CD4-positive, alpha-beta T cell (primary cell): ENCODE measurements around the gene SOWAHA. TPM values are rescaled to one million over a fixed set of nuclear protein-coding genes. Genes with fewer than 3 reads are reported as not detected.

Experiments
- ATAC-seq: fragments of 200-7000 bp; cut with Tn5 transposase; one replicate; pipeline ENCODE4 v1.10.0; 2022; ENCODE audit warnings: mild to moderate bottlenecking; ENCODE audit not compliant: poor library complexity
- CTCF ChIA-PET: fragments of 350-600 bp; sonication (Branson Sonifier 250); formaldehyde crosslinking; loops from one replicate; lab custom pipeline; 2021; ENCODE audit warnings: antibody characterized with exemption, inconsistent platforms; lab: Charles Lee
- POLR2A ChIA-PET: fragments of 350-600 bp; sonication (Branson Sonifier 250); formaldehyde crosslinking; loops from one replicate; lab custom pipeline; 2021; ENCODE audit warnings: antibody characterized with exemption, inconsistent platforms; lab: Charles Lee
- DNase-seq, 14 experiments: peaks; one replicate each; pipeline ENCODE4 v3.0.0-alpha.2; 2013 to 2020; ENCODE audit warnings: mixed read lengths in 2 of 14
- H3K27ac ChIP-seq, 2 donors: one replicate each; pipeline versions ENCODE4 v1.5.1 to v1.7.0; 2013; ENCODE audit warnings: low read length in 2 of 2, low read depth in 1 of 2, mild to moderate bottlenecking in 1 of 2
- H3K27me3 ChIP-seq, 2 experiments: 1 replicate in 1 of 2; 2 replicates in 1 of 2; pipeline versions ENCODE4 v1.6.1 to v1.7.0; 2013; ENCODE audit warnings: low read length in 2 of 2, control low read depth in 1 of 2, mild to moderate bottlenecking in 1 of 2, moderate library complexity in 1 of 2; ENCODE audit not compliant: insufficient read depth in 2 of 2, control insufficient read depth in 1 of 2
- H3K36me3 ChIP-seq: one replicate; pipeline ENCODE4 v1.6.1; 2013; ENCODE audit warnings: low read length, control low read depth; ENCODE audit not compliant: insufficient read depth
- H3K4me1 ChIP-seq: one replicate; pipeline ENCODE4 v1.6.1; 2013; ENCODE audit warnings: low read length, control low read depth; ENCODE audit not compliant: insufficient read depth
- H3K4me3 ChIP-seq: one replicate; pipeline ENCODE4 v1.5.1; 2013; ENCODE audit warnings: mild to moderate bottlenecking, low read length, moderate library complexity
- H3K9me3 ChIP-seq, 2 experiments: 1 replicate in 1 of 2; 2 replicates in 1 of 2; pipeline versions ENCODE4 v1.6.1 to v1.7.0; 2013; ENCODE audit warnings: low read length in 2 of 2, mild to moderate bottlenecking in 2 of 2, control low read depth in 1 of 2, moderate library complexity in 1 of 2; ENCODE audit not compliant: control insufficient read depth in 1 of 2, insufficient read depth in 1 of 2
- H3K27ac Mint-ChIP-seq: one replicate; pipeline ENCODE4 v1.8.0; 2020; ENCODE audit warnings: mixed read lengths
- H3K27me3 Mint-ChIP-seq: one replicate; pipeline ENCODE4 v1.8.0; 2021; ENCODE audit warnings: mixed read lengths
- H3K36me3 Mint-ChIP-seq: one replicate; pipeline ENCODE4 v1.8.0; 2021; ENCODE audit warnings: low read depth, mixed read lengths
- H3K4me1 Mint-ChIP-seq: one replicate; pipeline ENCODE4 v1.8.0; 2021; ENCODE audit warnings: low read depth, mixed read lengths
- H3K4me3 Mint-ChIP-seq: one replicate; pipeline ENCODE4 v1.8.0; 2020; ENCODE audit warnings: mild to moderate bottlenecking, mixed read lengths
- H3K9me3 Mint-ChIP-seq: one replicate; pipeline ENCODE4 v1.8.0; 2020; ENCODE audit warnings: mixed read lengths
- CTCF ChIP-seq: fragments of 200-600 bp; IDR thresholded peaks from one replicate; pipeline ENCODE4 v1.8.0; 2022; ENCODE audit warnings: antibody characterized with exemption, mild to moderate bottlenecking
- intact Hi-C, 2 experiments: fragments of 100-400 bp; cut with DNase I in 1 of 2; cut with micrococcal nuclease in 1 of 2; formaldehyde crosslinking; loops; one replicate each; pipeline versions ENCODE4 v1.15.1 to v1.9.0; 2023 to 2025; cut with DNase I, micrococcal nuclease
- total RNA-seq, 174 experiments: library from RNA in 2 of 174; stranded (reverse) in 2 of 174; gene quantifications; one replicate each; pipeline ENCODE4 v1.2.3 and lab custom pipeline; 2021 to 2026

The SOWAHA gene
- total RNA-seq, 2 experiments from 2014 or later, result not detected

- H3K9me3 ChIP-seq, result no peaks in the 10 kb centered on the region
- H3K27ac Mint-ChIP-seq, result no peak overlapping the region
- no peak for TF ChIP-seq CTCF
- no peak overlapping the region for H3K4me3 ChIP-seq
- H3K27me3 Mint-ChIP-seq, result no peaks in the 10 kb centered on the region
- no peak for ATAC-seq
- H3K36me3 Mint-ChIP-seq, result no peaks in the 10 kb centered on the region
- no peaks in the 10 kb centered on the region for H3K27me3 ChIP-seq
- CTCF ChIA-PET, result no interaction called here
- intact Hi-C loops, result no loop called here
- no peaks in the 10 kb centered on the region for H3K9me3 Mint-ChIP-seq
- peaks cover 3% of the 10 kb centered on the region for H3K36me3 ChIP-seq
- H3K4me1 Mint-ChIP-seq, result no peaks in the 10 kb centered on the region
- POLR2A ChIA-PET, result no interaction called here
- H3K4me1 ChIP-seq, result no peaks in the 10 kb centered on the region
- no peak overlapping the region for H3K4me3 Mint-ChIP-seq
- DNase-seq, result no peak
- H3K27ac ChIP-seq, result no peak overlapping the region
Measured at GRCh38 chr5:132765311-132766019, 47.6 kb upstream of the SOWAHA start.

DNA sequence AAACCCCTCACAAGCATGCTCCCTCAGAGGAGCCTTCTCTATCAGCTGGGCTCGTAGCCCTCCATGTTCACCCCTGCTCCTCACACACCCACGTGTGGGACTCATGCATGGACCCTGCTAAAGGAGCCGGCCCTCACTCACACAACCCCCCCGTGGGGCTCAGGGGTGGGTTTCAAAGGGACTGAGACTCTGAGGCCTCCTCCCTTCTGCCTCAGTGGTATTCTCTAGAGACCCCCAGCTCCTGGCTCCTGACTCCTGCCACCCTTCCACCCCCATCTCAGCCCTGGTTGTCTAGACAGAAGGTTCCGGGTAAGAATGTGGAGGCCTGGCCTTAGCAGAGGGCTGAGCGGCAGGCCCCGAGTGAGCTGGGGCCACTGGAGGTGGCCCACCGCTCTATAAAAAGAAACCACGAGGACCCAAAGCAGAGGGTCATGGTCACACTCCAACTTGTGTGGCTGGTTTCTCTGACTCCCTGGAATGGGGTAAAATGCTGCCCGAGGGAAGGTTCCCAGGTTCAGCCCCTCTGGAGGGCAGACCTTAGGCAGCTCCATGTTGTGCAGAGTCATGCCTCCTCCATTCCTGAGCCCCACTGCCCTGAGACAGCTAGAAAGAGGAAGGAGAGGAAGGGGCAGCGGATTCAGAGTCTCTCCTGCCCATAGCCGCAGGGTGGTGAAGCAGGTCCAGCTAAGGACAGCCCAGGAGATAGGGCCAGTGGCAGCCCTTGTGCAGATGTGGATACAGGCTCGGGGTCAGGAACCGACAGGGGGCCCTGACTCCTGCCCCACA, 46.9 kb upstream of the SOWAHA start:
- no peak overlapping the region for H3K27ac ChIP-seq
- ATAC-seq (no peak), DNase-seq (no peak)
- POLR2A ChIA-PET, result no interaction called here
- Mint-ChIP-seq H3K4me1 (no peaks in the 10 kb centered on the region), H3K36me3 (no peaks in the 10 kb centered on the region), H3K27me3 (no peaks in the 10 kb centered on the region), H3K27ac (no peak overlapping the region), H3K4me3 (no peak overlapping the region), H3K9me3 (no peaks in the 10 kb centered on the region)
- H3K36me3 ChIP-seq, result peaks cover 3% of the 10 kb centered on the region
- H3K4me1 ChIP-seq, result no peaks in the 10 kb centered on the region
- intact Hi-C loops, result no loop called here
- no peaks in the 10 kb centered on the region for H3K27me3 ChIP-seq
- CTCF ChIA-PET, result no interaction called here
- TF ChIP-seq CTCF, result no peak
- H3K9me3 ChIP-seq, result no peaks in the 10 kb centered on the region
- H3K4me3 ChIP-seq, result no peak overlapping the region

DNA sequence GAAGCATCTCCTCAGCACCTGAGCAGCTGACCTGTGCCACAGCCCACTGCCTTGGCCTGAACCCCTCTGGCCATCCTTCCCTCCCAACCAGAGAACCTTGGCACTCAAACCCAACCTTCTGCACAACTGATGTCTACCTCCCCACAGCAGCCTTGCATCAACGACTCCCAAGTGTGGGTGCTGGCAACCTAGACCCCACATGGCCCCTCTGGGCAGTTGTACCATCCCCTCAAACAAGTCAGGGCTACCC, 46.4 kb upstream of the SOWAHA start:
- peaks cover 3% of the 10 kb centered on the region for H3K36me3 ChIP-seq
- TF ChIP-seq CTCF, result no peak
- Mint-ChIP-seq H3K4me1 (no peaks in the 10 kb centered on the region), H3K4me3 (no peak overlapping the region), H3K36me3 (no peaks in the 10 kb centered on the region), H3K27ac (no peak overlapping the region), H3K9me3 (no peaks in the 10 kb centered on the region), H3K27me3 (no peaks in the 10 kb centered on the region)
- no peak for ATAC-seq
- no peaks in the 10 kb centered on the region for H3K27me3 ChIP-seq
- ChIA-PET CTCF (interaction anchor here (1.1 kb wide), 1 partner anchor 26 kb away, joined by 4 read pairs; no protein-coding TSS in a partner anchor), POLR2A (no interaction called here)
- H3K4me1 ChIP-seq, result no peaks in the 10 kb centered on the region
- intact Hi-C loops, result no loop called here
- H3K27ac ChIP-seq, result no peak overlapping the region
- no peak overlapping the region for H3K4me3 ChIP-seq
- no peaks in the 10 kb centered on the region for H3K9me3 ChIP-seq
- DNase-seq, result no peak
